Mesenchymal stem cell (in vitro differentiated cells and primary cell): ENCODE data around the gene TOLLIP.

Experiments
- DNase-seq: peaks from one replicate; pipeline ENCODE4 v3.0.0-alpha.2; 2013
- H2AFZ ChIP-seq: one replicate; pipeline ENCODE4 v1.6.1; 2013; ENCODE audit warnings: low read depth, mild to moderate bottlenecking, control low read depth, inconsistent platforms, low read length, moderate library complexity
- H2AK5ac ChIP-seq: 2 replicates; pipeline ENCODE4 v1.6.1; 2013; ENCODE audit warnings: low read length, moderate library complexity, mild to moderate bottlenecking, inconsistent platforms; ENCODE audit not compliant: severe bottlenecking
- H2BK120ac ChIP-seq: one replicate; pipeline ENCODE4 v1.6.1; 2013; ENCODE audit warnings: low read depth, mild to moderate bottlenecking, inconsistent platforms, low read length, moderate library complexity
- H2BK12ac ChIP-seq, 2 experiments: one replicate each; pipeline ENCODE4 v1.6.1; 2013; ENCODE audit warnings: inconsistent platforms in 2 of 2, low read length in 2 of 2, mild to moderate bottlenecking in 2 of 2, moderate library complexity in 2 of 2, control low read depth in 1 of 2
- H2BK15ac ChIP-seq: one replicate; pipeline ENCODE4 v1.6.1; 2013; ENCODE audit warnings: mild to moderate bottlenecking, low read depth, inconsistent platforms; ENCODE audit not compliant: poor library complexity, severe bottlenecking
- H2BK5ac ChIP-seq: 2 replicates; pipeline ENCODE4 v1.6.1; 2013; ENCODE audit warnings: low read depth, mild to moderate bottlenecking, low read length, control low read depth, inconsistent platforms; ENCODE audit not compliant: poor library complexity, severe bottlenecking
- H3K14ac ChIP-seq, 2 experiments: one replicate each; pipeline ENCODE4 v1.6.1; 2013; ENCODE audit warnings: inconsistent platforms in 2 of 2, low read length in 2 of 2, control low read depth in 1 of 2, mild to moderate bottlenecking in 1 of 2, moderate library complexity in 1 of 2
- H3K18ac ChIP-seq, 2 experiments: one replicate each; pipeline ENCODE4 v1.6.1; 2013; ENCODE audit warnings: inconsistent platforms in 2 of 2, low read length in 2 of 2, control low read depth in 1 of 2, low read depth in 1 of 2, mild to moderate bottlenecking in 1 of 2
- H3K23ac ChIP-seq, 2 experiments: one replicate each; pipeline ENCODE4 v1.6.1; 2013; ENCODE audit warnings: inconsistent platforms in 2 of 2, low read length in 2 of 2, mild to moderate bottlenecking in 2 of 2, moderate library complexity in 2 of 2, control low read depth in 1 of 2
- H3K27ac ChIP-seq: 2 replicates; pipeline ENCODE4 v1.5.1; 2013; ENCODE audit warnings: mild to moderate bottlenecking, moderate library complexity, low read length, control low read depth, inconsistent platforms; ENCODE audit not compliant: poor library complexity, severe bottlenecking
- H3K27me3 ChIP-seq, 2 experiments: 2 replicates each; pipeline versions ENCODE4 v1.6.1 to v1.7.0; 2013; ENCODE audit warnings: low read length in 2 of 2, mild to moderate bottlenecking in 2 of 2, moderate library complexity in 2 of 2, control low read depth in 1 of 2, inconsistent platforms in 1 of 2; ENCODE audit not compliant: control insufficient read depth in 1 of 2, insufficient read depth in 1 of 2
- H3K36me3 ChIP-seq, 2 experiments: 2 replicates each; pipeline versions ENCODE4 v1.6.1 to v1.7.0; 2013; ENCODE audit warnings: low read length in 2 of 2, control low read depth in 1 of 2, inconsistent platforms in 1 of 2, low read depth in 1 of 2, mild to moderate bottlenecking in 1 of 2; ENCODE audit not compliant: insufficient read depth in 2 of 2, control insufficient read depth in 1 of 2
- H3K4ac ChIP-seq, 2 experiments: one replicate each; pipeline ENCODE4 v1.6.1; 2013; ENCODE audit warnings: inconsistent platforms in 2 of 2, low read length in 2 of 2, mild to moderate bottlenecking in 2 of 2, moderate library complexity in 2 of 2, control low read depth in 1 of 2, low read depth in 1 of 2
- H3K4me1 ChIP-seq: 2 replicates; pipeline ENCODE4 v1.6.1; 2013; ENCODE audit warnings: low read depth, low read length, control low read depth; ENCODE audit not compliant: control insufficient read depth, insufficient read depth
- H3K4me2 ChIP-seq: 2 replicates; pipeline ENCODE4 v1.6.1; 2013; ENCODE audit warnings: low read length, mild to moderate bottlenecking, inconsistent platforms; ENCODE audit not compliant: poor library complexity, severe bottlenecking
- H3K4me3 ChIP-seq, 2 experiments: 2 replicates each; pipeline versions ENCODE4 v1.5.1 to v1.7.0; 2013; ENCODE audit warnings: low read length in 2 of 2, mild to moderate bottlenecking in 2 of 2, control low read depth in 1 of 2, low read depth in 1 of 2; ENCODE audit not compliant: insufficient read depth in 1 of 2
- H3K79me1 ChIP-seq: replicated peaks from 2 replicates; pipeline ENCODE4 v1.6.1; 2013; ENCODE audit warnings: mild to moderate bottlenecking, control low read depth, low read length, inconsistent platforms; ENCODE audit not compliant: poor library complexity, severe bottlenecking
- H3K9ac ChIP-seq: 2 replicates; pipeline ENCODE4 v1.7.0; 2013; ENCODE audit warnings: mild to moderate bottlenecking, low read length, moderate library complexity
- H3K9me3 ChIP-seq: 2 replicates; pipeline ENCODE4 v1.7.0; 2013; ENCODE audit warnings: mild to moderate bottlenecking, low read length; ENCODE audit not compliant: control insufficient read depth
- H4K8ac ChIP-seq: one replicate; pipeline ENCODE4 v1.6.1; 2013; ENCODE audit warnings: inconsistent platforms, mild to moderate bottlenecking, low read length, moderate library complexity
- H4K91ac ChIP-seq: one replicate; pipeline ENCODE4 v1.6.1; 2013; ENCODE audit warnings: mild to moderate bottlenecking, low read length, inconsistent platforms
- WGBS: methylation state at CpG from one replicate; pipeline ENCODE4 v1.1.7; 2013; ENCODE audit warnings: mixed read lengths; 5-methylcytosine and 5-hydroxymethylcytosine counted together

The TOLLIP gene

DNA sequence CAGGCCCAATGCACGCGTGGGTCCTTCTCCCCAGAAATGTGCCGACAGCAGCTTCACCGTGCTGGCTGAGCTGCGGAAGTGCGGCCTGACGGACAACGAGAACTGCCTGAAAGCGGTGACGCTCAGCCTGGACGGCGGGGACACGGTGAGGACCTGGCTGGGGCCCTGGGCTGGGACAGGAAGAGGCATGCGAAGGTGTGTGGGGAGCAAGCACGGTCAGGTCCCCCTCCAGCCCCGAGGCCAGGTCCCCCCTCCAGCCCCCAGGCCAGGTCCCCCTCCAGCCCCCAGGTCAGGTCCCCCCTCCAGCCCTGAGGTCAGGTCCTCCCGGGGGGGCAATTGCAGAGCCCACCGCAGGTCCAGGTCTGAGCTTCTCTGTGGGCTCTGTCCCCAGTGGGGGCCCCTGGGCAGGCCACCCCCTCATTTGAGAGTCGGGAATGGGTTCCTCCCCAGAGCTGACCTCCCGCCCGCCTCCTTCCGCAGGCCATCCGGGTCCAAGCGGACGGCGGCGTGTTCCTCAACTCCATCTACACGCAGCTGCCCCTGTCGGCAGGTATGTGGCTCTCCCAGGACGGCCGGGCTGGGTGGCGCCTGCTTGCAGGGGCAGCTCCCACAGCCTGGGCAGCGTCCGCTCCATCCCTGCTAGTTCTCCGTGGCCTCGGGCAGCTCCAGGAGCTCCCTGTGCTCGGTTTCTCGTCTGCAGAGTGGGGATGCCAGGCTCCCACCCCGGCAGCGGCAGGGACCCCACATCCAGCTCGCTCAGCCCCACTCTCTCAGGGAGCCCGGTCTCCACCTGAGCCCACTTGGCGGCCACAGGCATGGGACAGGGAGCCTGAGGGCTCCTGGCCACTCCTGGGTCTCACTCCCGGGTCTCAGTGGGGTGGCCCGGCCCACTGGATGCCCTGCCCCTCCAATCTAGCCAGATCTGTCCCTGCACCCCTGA lies 78.7 kb downstream of the TOLLIP start:
- no peak overlapping the region for H2BK120ac ChIP-seq
- no peak overlapping the region for H2BK12ac ChIP-seq
- H2AK5ac ChIP-seq: no peak overlapping the region
- H2BK15ac ChIP-seq: no peak overlapping the region
- WGBS: 92% methylated on average over 43 of the region's 45 CpGs
- H3K9ac ChIP-seq: no peak overlapping the region
- H3K27ac ChIP-seq: no peak overlapping the region
- no peaks in the 10 kb centered on the region for H3K9me3 ChIP-seq
- H4K91ac ChIP-seq: no peak overlapping the region
- H3K4me1 ChIP-seq: peaks cover 2% of the 10 kb centered on the region
- H3K14ac ChIP-seq: no peak overlapping the region
- H3K4me3 ChIP-seq: no peak overlapping the region
- H2AFZ ChIP-seq: no peak overlapping the region
- H3K4ac ChIP-seq: no peak overlapping the region
- H2BK5ac ChIP-seq: no peak overlapping the region
- DNase-seq: no peak
- H3K27me3 ChIP-seq: peaks cover 0 to 27% of the 10 kb centered on the region in 2 experiments
- H3K23ac ChIP-seq: no peak overlapping the region
- no peaks in the 10 kb centered on the region for H3K79me1 ChIP-seq
- H3K36me3 ChIP-seq: no peaks in the 10 kb centered on the region
- H3K18ac ChIP-seq: no peak overlapping the region
- H3K4me2 ChIP-seq: no peak overlapping the region
- no peak overlapping the region for H4K8ac ChIP-seq

DNA sequence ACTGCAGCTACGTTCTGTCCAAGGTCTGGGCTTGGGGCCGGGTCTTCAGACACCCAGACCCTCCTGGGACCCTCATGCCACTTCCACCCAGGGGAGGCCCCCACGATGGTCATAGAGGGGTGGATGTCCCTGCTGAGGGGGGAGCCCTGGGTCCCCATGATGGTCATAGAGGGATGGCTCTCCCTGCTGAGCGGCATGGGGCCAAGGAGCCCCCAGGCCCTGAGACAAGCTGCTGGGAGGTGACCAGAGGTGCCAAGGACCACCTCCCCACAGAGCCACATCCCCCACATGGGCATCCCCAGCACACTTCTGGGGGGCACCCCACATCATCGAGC lies 79.3 kb downstream of the TOLLIP start:
- Histone ChIP-seq H2AFZ (no peak overlapping the region), H3K79me1 (no peaks in the 10 kb centered on the region), H2BK12ac (no peak overlapping the region), H3K9me3 (no peaks in the 10 kb centered on the region), H2AK5ac (no peak overlapping the region), H3K9ac (no peak overlapping the region), H3K4me1 (peaks cover 2% of the 10 kb centered on the region), H2BK15ac (no peak overlapping the region), H3K23ac (no peak overlapping the region), H2BK120ac (no peak overlapping the region), H3K18ac (no peak overlapping the region), H3K14ac (no peak overlapping the region), H2BK5ac (no peak overlapping the region), H3K27ac (no peak overlapping the region), H3K4me3 (no peak overlapping the region), H4K91ac (no peak overlapping the region), H3K4me2 (no peak overlapping the region), H3K4ac (no peak overlapping the region), H3K36me3 (no peaks in the 10 kb centered on the region), H3K27me3 (peaks cover 0 to 32% of the 10 kb centered on the region in 2 experiments), H4K8ac (no peak overlapping the region)
- no peak for DNase-seq
- WGBS: 74% methylated on average over 3 of the region's 5 CpGs

DNA sequence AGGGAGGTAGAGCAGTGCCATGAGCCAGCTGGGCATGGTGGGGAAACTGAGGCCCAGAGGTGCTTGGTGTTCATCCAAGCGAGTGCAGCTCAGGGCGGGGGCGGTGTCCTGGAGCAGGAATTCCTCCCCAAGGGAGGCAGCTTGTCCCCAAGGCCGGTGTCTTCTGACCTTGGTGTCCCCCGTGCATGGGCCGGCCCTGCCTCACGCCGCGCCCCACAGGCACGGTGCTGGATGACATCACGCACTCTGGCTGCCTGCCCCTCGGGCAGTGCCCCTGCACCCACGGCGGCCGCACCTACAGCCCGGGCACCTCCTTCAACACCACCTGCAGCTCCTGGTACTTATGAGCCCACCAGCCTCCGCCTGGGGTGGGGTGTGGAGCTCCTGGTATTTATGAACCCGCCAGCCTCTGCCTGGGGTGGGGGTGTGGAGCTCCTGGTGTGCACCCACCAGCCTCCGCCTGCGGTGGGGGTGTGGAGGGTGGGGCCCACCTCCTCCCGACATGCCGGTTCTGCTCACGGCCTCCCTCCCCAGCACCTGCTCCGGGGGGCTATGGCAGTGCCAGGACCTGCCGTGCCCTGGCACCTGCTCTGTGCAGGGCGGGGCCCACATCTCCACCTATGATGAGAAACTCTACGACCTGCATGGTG lies 79.8 kb downstream of the TOLLIP start:
- no peak overlapping the region for H3K4me2 ChIP-seq
- no peak overlapping the region for H2BK15ac ChIP-seq
- no peak overlapping the region for H2BK12ac ChIP-seq
- H3K23ac ChIP-seq: no peak overlapping the region
- H3K18ac ChIP-seq: no peak overlapping the region
- H3K4me1 ChIP-seq: peaks cover 2% of the 10 kb centered on the region
- 92% methylated on average over 18 of the region's 27 CpGs for whole genome bisulfite sequencing
- H3K4me3 ChIP-seq: peak overlapping the region in 1 of 2 experiments; percentile 15
- DNase-seq: no peak
- H3K9ac ChIP-seq: no peak overlapping the region
- no peaks in the 10 kb centered on the region for H3K36me3 ChIP-seq
- H4K8ac ChIP-seq: no peak overlapping the region
- no peak overlapping the region for H3K27ac ChIP-seq
- H3K79me1 ChIP-seq: no peaks in the 10 kb centered on the region
- H4K91ac ChIP-seq: no peak overlapping the region
- no peak overlapping the region for H2AK5ac ChIP-seq
- H2AFZ ChIP-seq: no peak overlapping the region
- no peak overlapping the region for H2BK120ac ChIP-seq
- no peak overlapping the region for H3K14ac ChIP-seq
- peaks cover 0 to 36% of the 10 kb centered on the region in 2 experiments for H3K27me3 ChIP-seq
- H3K4ac ChIP-seq: no peak overlapping the region
- H3K9me3 ChIP-seq: no peaks in the 10 kb centered on the region
- no peak overlapping the region for H2BK5ac ChIP-seq

DNA sequence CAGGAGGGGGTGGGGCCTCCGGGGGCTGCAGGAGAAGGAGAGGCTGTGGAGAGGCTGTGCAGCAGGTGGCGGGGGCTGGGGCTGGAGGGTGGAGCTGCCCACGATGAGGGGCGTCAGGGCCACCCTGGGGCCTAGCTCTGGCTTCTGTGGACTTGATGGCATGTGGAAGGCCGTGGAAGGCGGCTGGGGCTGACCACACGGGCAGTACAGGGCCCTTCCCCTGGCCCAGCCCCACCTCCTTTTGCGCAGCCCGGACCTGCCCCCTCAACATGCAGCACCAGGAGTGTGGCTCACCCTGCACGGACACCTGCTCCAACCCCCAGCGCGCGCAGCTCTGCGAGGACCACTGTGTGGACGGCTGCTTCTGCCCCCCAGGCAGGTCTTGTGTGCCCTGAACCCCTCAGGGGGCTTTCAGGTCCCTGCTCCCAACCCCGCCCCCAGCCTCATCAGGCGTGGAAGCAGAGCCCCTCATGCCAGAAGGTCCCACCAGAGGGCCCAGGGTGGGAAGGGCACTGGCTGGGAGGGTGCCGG lies 80.4 kb downstream of the TOLLIP start:
- H3K79me1 ChIP-seq: no peaks in the 10 kb centered on the region
- H3K23ac ChIP-seq: no peak overlapping the region
- no peak overlapping the region for H2BK120ac ChIP-seq
- H2BK5ac ChIP-seq: no peak overlapping the region
- no peak overlapping the region for H3K4ac ChIP-seq
- no peaks in the 10 kb centered on the region for H3K36me3 ChIP-seq
- peak overlapping the region in 1 of 2 experiments; percentile 15 for H3K4me3 ChIP-seq
- H2BK12ac ChIP-seq: no peak overlapping the region
- no peak overlapping the region for H4K91ac ChIP-seq
- no peak overlapping the region for H4K8ac ChIP-seq
- H3K27me3 ChIP-seq: peaks cover 0 to 38% of the 10 kb centered on the region in 2 experiments
- H2BK15ac ChIP-seq: no peak overlapping the region
- H3K4me2 ChIP-seq: no peak overlapping the region
- WGBS: 82% methylated on average over 18 of the region's 18 CpGs
- no peak overlapping the region for H3K9ac ChIP-seq
- no peaks in the 10 kb centered on the region for H3K9me3 ChIP-seq
- peaks cover 2% of the 10 kb centered on the region for H3K4me1 ChIP-seq
- H3K18ac ChIP-seq: no peak overlapping the region
- H3K27ac ChIP-seq: no peak overlapping the region
- no peak overlapping the region for H2AK5ac ChIP-seq
- H2AFZ ChIP-seq: no peak overlapping the region
- no peak overlapping the region for H3K14ac ChIP-seq
- DNase-seq: no peak
